PFSK-1 (cell line): ENCODE data around the gene CLEC16A.

ENCODE experiments used
- FOXP2 ChIP-seq: optimal IDR thresholded peaks from 2 replicates; pipeline ENCODE3; 2011; ENCODE audit warnings: borderline replicate concordance, control low read depth, inconsistent platforms; ENCODE audit not compliant: insufficient read depth; ENCODE audit errors: extremely low read length, extremely low read depth
- POLR2AphosphoS5 ChIP-seq: IDR thresholded peaks from 2 replicates; pipeline ENCODE4 v1.6.1; 2012; ENCODE audit warnings: low read depth, mild to moderate bottlenecking, control low read depth, low read length, moderate library complexity
- REST ChIP-seq, 2 experiments: IDR thresholded peaks; 2 replicates each; pipeline versions ENCODE4 v1.6.1 to v1.8.0; 2011 to 2012; ENCODE audit warnings: low read depth in 2 of 2, low read length in 2 of 2, control low read depth in 1 of 2, inconsistent platforms in 1 of 2, mild to moderate bottlenecking in 1 of 2, moderate library complexity in 1 of 2; ENCODE audit not compliant: insufficient read depth in 1 of 2
- SIN3A ChIP-seq: IDR thresholded peaks from 2 replicates; pipeline ENCODE4 v1.6.1; 2012; ENCODE audit warnings: mild to moderate bottlenecking, low read length, moderate library complexity, borderline replicate concordance; ENCODE audit not compliant: insufficient read depth
- TAF1 ChIP-seq: IDR thresholded peaks from 2 replicates; pipeline ENCODE4 v1.6.1; 2012; ENCODE audit warnings: low read length, control low read depth, borderline replicate concordance; ENCODE audit not compliant: insufficient read depth

DNA sequence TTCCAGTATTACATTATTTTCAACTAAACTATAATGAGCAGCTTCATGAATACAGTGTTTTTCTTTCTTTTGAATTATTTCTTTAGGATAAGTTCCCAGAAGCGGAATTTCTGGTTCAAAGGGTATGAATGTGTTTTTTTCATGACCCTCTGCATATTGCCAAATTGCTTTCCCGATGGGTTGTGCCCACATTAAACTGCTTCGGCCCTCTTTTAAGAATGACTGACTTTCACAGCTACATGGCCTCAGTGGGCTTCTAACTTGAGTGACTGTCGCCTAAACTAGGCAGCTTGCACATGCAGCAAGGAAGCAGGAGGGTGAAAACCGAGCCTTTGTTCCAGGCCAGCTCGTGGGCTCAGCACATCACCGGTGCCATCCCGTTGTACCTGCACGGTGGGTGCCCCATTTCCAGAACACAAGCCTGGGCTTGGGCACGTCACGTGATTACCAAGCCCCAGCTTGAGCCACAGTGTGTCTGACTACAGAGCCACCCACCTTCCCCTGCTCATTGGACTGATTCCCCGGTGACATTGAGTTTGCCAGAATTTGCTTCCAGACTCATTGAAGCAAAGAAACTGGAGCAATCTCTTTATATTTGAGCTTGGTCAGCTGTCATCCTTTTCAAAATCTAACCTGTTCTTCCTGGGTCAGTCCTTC, 112.8 kb downstream of the CLEC16A start:
- TF ChIP-seq POLR2AphosphoS5 (no peak), TAF1 (no peak), SIN3A (no peak), REST (IDR thresholded peaks at IDR 0.05; ENCODE audit: insufficient read depth in 1 of 2, low read depth in 2 of 2, low read length in 2 of 2) (no peak), FOXP2 (no peak)
